HG03571 (cell line): Measurements from ENCODE around the gene CPNE5.
"Not testable (repeated sequence)": the region's sequence is repeated elsewhere in the genome, so short reads cannot be mapped to it uniquely, and the experiment has no call there.

ENCODE experiments used
- ATAC-seq: cut with Tn5 transposase; IDR thresholded peaks from one replicate; pipeline ENCODE4 v1.9.1; 2021; ENCODE audit not compliant: unreplicated experiment

CPNE5 gene

DNA sequence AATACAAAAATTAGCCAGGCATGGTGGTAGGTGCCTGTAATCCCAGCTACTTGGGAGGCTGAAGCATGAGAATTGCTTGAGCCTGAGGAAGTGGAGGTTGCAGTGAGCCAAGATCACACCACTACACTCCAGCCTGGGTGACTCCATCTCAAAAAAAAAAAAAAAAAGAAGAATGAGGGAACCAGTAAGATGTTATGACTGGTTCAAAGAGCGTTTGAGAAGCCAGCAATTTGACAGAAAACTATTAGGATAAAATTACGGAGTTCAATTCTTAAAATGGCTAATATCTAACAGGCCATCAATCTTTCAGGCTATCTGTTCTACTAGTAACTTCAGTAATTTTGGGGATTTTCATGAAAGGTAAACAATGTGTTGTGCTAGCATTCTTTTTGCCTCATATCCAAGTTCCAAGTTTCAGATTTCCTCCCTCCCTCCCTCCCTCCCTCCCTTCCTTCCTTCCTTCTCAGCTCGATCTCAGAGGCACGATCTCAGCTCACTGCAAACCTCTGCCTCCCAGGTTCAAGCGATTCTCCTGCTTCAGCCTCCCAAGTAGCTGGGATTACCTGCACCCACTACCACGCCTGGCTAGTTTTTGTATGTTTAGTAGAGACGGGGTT, 134.2 kb downstream of the CPNE5 start:
- ATAC-seq: not testable (repeated sequence)

DNA sequence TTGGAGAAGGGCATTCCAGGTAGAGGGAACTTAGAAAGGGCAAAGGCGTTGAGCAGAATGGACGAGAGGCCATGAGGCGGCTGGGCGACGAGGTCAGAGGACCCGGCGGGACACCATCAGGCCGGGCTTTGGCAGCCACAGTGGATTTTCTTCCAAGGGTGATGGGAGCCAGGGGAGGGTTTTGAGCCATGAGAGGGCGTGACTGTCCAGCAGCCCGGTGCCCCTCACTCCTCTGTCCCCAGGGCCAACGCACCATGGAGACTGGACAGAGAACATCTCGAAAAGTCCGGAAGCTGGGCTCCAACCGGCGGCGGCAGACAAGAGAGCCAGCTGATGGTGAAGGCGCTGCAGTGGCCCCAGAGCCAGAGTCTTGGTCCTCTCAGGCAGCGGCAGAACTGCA, 135.3 kb downstream of the CPNE5 start:
- no peak for ATAC-seq

DNA sequence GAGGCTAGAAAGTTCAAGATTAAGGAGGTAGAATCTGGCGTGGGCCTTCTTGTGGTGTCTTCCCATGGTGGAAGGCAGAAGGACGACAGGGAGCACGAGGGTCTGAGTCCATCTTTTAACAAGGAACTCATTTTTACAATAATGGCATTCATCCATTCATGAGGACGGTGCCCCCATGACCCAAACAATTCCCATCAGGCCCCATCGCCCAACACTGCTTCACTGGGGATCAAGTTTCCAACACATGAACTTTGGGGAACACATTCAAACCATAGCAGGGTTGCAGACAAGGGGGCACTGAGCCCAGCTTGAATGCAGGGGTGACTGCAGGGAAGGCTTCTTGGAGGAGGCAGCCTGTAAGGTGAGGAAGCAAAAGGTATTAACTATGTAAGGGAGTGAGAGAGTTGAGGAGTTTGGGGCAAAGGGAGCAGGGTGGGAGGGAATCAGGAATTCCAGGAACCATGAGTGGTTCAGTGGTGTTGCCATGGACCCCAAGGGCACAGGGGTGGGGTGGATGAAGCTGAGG, 136.1 kb downstream of the CPNE5 start:
- ATAC-seq: no peak

DNA sequence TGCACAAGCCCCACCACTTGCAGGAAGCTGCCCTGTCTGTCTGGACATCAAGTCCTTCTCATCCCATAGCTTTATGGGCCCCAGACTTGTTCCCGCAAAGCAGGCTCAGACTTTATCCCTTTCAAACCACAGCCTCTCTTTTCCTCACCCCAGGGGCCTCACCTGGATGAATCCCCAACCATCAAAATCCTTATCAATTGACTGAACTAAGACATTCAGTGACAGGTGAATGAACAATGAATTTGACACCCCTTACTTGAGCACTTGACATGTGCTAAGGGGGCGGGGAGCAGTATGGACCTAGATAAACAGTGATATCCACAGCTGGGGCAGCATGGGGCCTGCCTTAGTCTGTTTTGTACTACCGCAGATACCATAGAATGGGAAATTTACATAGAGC, 136.6 kb downstream of the CPNE5 start:
- ATAC-seq: no peak

DNA sequence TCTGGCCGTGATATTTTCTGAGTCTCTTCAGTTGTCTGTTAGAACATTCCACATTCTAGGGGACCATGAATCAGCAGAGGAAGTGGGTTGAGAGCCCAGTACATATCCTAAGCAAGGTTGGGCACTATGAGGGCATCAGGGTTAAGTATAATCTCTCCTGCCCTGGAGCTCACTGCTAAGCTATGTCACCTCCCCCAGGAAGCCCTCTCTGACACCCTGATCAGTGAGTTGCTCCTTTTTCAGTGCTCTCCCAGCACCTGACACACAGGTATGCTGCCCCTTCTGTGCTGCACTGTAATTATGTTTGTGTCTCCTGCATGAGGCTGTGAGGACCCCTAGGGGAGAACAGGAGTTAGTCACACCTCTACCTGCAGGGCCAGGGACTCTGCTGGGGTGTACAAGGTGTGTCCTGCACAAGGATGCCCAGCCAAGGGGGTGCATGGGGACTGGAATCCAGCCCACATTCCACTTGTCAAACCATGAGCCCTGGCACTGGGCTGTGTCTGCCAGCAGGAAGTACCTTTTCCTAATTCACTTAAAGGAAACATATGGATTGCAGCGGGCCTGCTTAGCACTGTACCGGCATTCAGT, 137.7 kb downstream of the CPNE5 start:
- no peak for ATAC-seq

DNA sequence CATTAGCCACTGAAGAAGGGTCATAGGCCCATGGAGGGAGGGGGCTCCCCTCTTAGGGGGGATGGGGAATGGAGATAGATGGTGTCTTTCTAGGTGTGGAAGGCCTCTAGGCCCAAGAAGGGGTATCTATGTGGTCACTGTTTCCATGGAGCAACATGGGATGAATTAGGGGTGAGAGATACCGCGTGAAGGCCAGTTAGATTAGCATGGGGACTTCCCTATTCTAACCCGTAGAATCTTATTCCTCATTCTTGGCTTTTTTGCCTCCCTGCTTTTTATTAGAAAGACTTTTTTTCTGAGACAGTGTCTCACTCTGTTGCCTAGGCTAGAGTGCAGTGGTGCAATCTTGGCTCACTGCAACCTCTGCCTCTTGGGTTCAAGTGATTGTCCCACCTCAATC, 138.4 kb downstream of the CPNE5 start:
- no peak for ATAC-seq

DNA sequence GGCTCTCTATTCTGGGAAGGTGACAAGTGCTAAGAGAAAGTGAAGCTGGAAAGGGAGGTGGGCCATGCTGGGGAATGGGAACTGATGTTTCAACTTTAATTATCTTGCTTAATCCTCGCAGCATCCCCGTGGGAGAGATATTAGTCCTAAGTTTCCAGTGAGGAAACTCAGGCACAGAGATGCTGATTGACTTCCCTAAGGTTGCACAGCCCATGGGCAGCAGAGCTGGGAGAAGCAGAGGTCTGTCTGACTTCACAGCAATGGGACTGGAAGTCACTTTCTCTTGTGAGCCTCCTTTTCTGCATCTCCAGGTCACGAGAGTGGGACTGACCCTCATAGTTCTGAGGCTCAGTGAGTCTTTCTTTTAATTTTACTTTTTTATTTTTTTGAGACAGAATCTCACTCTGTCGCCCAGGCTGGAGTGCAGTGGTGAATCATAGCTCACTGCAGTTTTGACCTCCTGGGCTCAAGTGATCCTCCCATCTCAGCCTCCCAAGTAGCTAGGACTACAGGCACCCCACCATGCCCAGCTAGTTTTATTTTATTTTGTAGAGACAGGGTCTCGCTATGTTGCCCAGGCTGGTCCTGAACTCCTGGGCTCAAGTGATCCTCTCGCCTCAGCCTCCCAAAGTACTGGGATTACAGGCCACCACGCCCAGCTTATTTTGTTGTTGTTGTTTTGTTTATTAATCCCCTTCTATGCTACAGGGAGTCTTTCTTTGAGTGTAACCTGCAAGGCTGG, 139.0 kb downstream of the CPNE5 start:
- no peak for ATAC-seq

DNA sequence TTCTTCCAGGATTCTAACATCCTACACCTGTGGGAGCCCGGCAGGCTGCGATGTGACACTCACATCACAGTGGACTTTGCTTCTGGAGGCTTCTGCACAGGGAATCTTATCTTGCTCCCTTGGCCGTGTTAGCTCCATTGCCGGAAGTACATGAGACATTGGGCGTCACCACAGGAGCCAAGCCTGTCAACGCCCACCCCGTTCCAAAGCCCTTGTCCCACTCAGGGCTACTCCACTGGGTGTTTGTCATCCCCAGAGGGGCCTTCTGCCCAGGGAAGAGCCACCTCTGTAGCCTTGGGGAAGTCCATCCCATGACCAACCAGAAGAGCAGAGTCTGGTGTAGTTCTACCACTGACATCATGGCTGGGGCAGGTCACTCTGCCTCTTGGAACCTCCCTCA, 139.9 kb downstream of the CPNE5 start:
- no peak for ATAC-seq

DNA sequence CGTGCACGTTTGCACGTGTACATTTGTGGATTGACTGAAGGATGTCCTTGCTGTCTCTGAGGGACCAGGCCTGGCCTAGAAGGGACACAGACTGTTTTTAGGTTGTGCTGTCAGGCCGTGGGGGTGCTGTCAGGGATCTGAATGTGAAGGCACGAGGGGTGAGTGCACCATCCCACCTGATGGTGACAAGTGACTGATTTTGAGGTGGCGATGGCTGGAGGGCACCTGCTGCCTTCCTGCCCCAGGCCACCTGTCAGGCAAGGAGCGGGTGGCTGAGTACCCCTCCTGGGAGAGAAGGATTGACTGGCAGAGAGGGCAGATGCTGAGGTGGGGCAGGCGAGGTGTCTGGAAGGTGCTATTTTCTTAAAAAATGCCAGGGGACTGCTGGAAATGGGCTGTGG, 140.4 kb downstream of the CPNE5 start:
- ATAC-seq: no peak

DNA sequence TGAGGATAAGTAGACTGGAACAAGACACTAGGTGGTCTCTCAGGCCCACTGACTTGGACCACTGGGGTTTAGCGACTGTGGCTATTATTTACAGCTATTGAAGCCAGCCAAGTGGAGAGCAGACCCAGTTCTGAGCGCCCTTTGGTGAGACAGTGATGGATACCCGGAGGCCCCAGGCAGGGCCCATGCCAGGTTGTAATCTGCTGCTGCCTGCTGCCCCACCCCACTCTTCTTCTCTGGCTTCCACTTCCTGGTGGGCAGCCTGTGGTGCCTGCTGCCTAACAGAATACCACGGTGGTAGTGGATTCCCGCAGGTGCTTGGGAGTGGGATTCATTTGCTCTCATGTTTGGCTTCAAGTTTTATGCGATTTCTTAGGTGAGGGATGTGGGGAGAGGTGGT, 141.0 kb downstream of the CPNE5 start:
- ATAC-seq: no peak

DNA sequence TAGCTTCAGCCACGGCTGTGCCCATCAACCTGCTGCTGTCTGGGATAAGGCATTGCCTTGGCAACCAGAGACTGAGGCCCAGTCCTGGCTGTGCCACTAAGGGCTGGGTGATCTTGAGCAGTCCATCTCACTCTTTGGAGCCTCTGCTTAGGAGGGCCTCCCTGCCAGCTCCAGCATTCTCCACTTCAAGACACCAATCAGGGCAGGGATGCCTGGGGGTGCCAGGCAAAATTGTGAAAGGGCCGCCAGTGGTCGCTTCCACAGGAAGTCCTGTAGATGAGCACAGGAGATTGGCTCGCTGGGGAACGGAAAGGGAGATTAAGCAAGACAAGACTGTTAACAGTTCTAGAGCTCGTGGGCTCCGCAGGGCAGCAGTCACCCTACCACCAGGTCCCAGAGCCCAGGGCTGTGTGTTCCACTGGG, 141.8 kb downstream of the CPNE5 start, which contains the start of gene RAB44:
Gene RAB44 (plus strand): TSS at position 346 of the 423 bp plus-strand sequence. CDS start 6,410 bp downstream, outside the sequence.
- no peak for ATAC-seq

DNA sequence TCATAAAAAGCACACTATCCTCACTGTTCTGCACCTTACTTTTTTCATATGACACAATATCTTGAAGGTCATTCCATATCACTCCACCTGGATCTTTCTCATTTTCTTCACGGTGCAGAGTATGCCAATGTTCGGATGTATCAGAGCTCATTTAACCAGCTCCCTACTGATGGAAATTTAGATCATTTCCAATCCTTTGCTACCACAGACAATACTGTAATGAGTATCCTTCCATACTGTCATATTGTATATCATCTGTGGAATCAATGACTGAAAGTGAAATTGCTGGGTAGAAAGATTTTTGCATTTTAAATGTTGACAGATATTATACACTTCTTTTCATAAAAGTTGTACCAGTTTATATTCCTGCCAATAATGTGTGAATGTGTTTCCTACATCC, 143.8 kb downstream of the CPNE5 start:
- ATAC-seq: no peak

DNA sequence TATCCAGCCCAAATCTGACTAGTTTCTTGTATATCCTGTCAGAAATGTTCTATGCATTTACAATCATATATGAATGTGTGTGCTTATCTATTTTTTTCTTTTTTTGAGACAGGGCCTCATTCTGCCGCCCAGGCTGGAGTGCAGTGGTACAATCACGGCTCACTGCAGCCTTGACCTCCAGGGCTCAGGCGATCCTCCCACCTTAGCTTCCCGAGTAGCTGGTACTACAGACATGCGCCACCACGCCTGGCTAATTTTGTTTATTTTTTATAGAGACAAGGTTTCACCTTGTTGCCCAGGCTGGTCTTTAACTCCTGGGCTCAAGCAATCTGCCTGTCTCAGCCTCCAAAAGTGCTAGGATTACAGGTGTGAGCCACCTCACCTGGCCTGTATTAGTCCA, 144.6 kb downstream of the CPNE5 start:
- ATAC-seq: no peak

DNA sequence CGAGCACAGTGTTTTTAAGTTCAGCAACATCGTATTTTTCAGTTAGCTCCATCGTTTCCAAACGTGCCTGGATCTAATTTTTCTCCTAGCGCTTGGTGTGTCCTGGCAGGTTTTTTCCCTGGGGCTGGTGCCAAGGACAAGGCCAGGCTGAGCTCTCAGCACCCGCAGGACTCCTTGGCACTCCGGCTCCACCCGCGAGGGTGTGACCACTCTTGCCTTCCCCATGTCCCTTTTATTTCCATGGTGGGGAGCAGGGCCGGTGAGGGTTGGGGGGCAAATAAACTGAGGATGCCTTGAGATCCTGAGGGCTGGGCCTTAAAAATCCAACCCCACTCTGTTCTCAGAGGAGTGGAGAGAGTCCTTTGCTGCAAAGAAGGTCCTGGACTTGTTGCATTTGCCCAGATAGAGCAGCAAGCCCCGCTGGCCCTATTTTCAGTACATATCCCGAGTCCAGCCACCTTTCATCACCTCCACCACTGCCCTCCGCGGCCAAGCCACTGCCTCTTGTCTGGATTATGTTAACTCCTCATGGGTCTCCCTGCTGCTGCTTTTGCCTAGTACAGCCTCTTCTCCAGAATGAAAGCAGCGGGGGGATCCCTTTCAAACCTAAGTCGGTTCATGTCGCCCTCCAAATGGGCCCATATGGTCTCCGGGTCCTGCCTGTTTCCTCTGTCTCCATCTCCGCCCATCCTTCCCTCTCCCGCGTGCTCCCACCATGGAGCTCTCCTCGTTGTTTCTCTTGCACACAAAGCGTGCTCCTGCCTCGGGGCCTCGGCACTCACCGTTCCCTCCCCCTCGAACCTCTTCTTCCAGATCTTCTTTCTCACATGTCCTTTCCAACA, 146.2 kb downstream of the CPNE5 start:
- no peak for ATAC-seq

DNA sequence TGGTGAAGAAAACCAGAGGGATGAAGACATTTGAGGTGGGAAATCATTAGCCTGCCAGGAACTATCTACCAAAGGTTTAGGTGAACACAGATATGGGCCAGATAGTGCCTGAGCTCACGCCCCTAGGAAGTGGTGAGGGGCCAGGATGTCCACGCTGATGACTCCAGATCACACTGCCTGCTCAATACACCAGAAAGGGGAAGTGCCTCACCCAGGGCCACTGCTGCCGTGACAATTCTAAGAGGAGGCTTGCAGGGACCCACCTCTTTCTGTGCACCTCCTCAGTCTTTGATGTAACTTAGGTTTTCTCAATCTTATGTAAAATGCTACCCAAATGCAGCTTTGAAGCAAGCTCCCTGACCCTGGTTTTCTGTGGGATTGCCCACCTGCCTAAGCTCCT, 147.0 kb downstream of the CPNE5 start:
- ATAC-seq: peak; percentile 78

DNA sequence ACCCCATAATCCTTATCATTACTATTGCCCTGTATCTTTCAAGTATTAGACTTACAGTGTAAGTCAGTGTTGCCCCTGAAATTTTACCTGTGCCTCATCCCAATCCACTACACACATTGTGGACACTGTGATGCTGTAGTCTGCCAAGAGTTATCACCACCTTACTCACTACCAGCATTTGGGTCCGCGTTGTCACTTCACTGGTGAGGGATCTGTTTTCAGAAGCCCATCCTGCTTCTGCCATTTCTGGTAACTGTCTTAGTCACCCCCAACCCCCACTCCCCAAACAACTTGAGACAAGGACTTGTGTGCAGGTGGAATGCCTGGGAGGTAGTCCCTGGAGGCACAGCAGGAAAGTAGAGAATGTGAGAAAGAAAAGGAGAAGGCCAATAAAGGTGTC, 147.6 kb downstream of the CPNE5 start:
- no peak for ATAC-seq

DNA sequence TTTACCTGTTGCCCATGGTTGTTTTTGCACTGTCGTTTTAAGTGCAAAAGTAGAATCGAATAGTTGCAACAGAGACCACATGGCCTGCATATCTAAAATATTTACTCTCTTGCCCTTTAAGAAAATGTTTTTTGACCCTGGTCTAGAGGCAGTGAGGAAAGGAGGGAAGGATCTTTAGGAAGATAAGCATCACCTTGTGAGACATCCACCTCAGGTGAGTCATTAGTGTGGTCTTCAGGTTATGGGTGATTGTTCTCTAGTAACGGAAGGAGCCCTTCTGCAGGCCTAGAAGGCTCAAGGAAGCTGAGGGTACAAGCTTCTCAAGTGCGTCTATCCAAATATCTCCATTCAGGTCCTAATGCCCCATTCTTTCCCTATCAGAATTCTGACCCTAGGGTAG, 148.2 kb downstream of the CPNE5 start:
- no peak for ATAC-seq
